CD4-positive, alpha-beta memory T cell (primary cell): ENCODE results near the gene EPM2A. TPM values are rescaled to one million over a fixed set of nuclear protein-coding genes. Genes with fewer than 3 reads are reported as not detected.

Source experiments
- CTCF ChIA-PET: fragments of 350-600 bp; sonication (Branson Sonifier 250); formaldehyde crosslinking; loops from one replicate; lab custom pipeline; 2021; ENCODE audit warnings: inconsistent platforms; ENCODE audit not compliant: partially characterized antibody; lab: Charles Lee
- POLR2A ChIA-PET: fragments of 350-600 bp; sonication (Branson Sonifier 250); formaldehyde crosslinking; loops from one replicate; lab custom pipeline; 2021; ENCODE audit not compliant: partially characterized antibody; lab: Charles Lee
- DNase-seq, 5 donors: peaks; one replicate each; pipeline versions ENCODE4 v3.0.0 to v3.0.0-alpha.2; 2020 to 2022; ENCODE audit warnings: mixed read lengths in 1 of 5
- H3K27ac ChIP-seq: one replicate; pipeline ENCODE4 v1.7.0; 2013; ENCODE audit warnings: low read depth, low read length
- H3K27me3 ChIP-seq: 2 replicates; pipeline ENCODE4 v1.7.0; 2013; ENCODE audit warnings: mild to moderate bottlenecking, low read length, moderate library complexity; ENCODE audit not compliant: insufficient read depth
- H3K36me3 ChIP-seq: 2 replicates; pipeline ENCODE4 v1.7.0; 2013; ENCODE audit warnings: mild to moderate bottlenecking, low read length, moderate library complexity; ENCODE audit not compliant: insufficient read depth
- H3K4me1 ChIP-seq: 2 replicates; pipeline ENCODE4 v1.7.0; 2013; ENCODE audit warnings: mild to moderate bottlenecking, low read length, moderate library complexity; ENCODE audit not compliant: insufficient read depth
- H3K4me3 ChIP-seq, 2 donors: one replicate each; pipeline ENCODE4 v1.7.0; 2013; ENCODE audit warnings: low read length in 2 of 2, mild to moderate bottlenecking in 1 of 2
- H3K9me3 ChIP-seq, 2 donors: one replicate each; pipeline ENCODE4 v1.7.0; 2013; ENCODE audit warnings: low read length in 2 of 2, control low read depth in 1 of 2; ENCODE audit not compliant: control insufficient read depth in 1 of 2
- H3K27ac Mint-ChIP-seq, 7 donors: one replicate each; pipeline ENCODE4 v1.8.0; 2020 to 2021; ENCODE audit warnings: mixed read lengths in 7 of 7, mild to moderate bottlenecking in 6 of 7, inconsistent platforms in 3 of 7, moderate library complexity in 3 of 7
- H3K27me3 Mint-ChIP-seq, 2 donors: one replicate each; pipeline ENCODE4 v1.8.0; 2020 to 2021; ENCODE audit warnings: mixed read lengths in 2 of 2
- H3K36me3 Mint-ChIP-seq, 2 donors: one replicate each; pipeline ENCODE4 v1.8.0; 2020 to 2021; ENCODE audit warnings: mixed read lengths in 2 of 2, inconsistent platforms in 1 of 2, mild to moderate bottlenecking in 1 of 2
- H3K4me1 Mint-ChIP-seq, 4 donors: one replicate each; pipeline ENCODE4 v1.8.0; 2020 to 2021; ENCODE audit warnings: mixed read lengths in 4 of 4, mild to moderate bottlenecking in 1 of 4
- H3K4me3 Mint-ChIP-seq, 8 donors: one replicate each; pipeline ENCODE4 v1.8.0; 2020 to 2021; ENCODE audit warnings: mixed read lengths in 8 of 8, mild to moderate bottlenecking in 7 of 8, moderate library complexity in 6 of 8, inconsistent platforms in 3 of 8
- H3K9me3 Mint-ChIP-seq, 8 donors: one replicate each; pipeline ENCODE4 v1.8.0; 2020 to 2021; ENCODE audit warnings: mixed read lengths in 8 of 8, mild to moderate bottlenecking in 5 of 8, inconsistent platforms in 3 of 8, moderate library complexity in 1 of 8
- intact Hi-C: fragments of 100-400 bp; cut with micrococcal nuclease; formaldehyde crosslinking; loops from one replicate; pipeline ENCODE4 v1.15.1; 2023
- polyA plus RNA-seq, 2 donors: library from polyadenylated mRNA; unstranded; fragments of 300-500 nt; fragmentation: Illumina TruSeq; gene quantifications; one replicate each; pipeline ENCODE4 v1.2.3, GENCODE V29; 2021
- total RNA-seq, 2 experiments: library from RNA; stranded (reverse); gene quantifications; one replicate each; pipeline ENCODE4 v1.2.3, GENCODE V29; 2021

EPM2A gene
- total and polyA plus RNA-seq, 4 experiments from 2014 or later, result 2.6 to 15.1 (median 9.3) TPM

DNA sequence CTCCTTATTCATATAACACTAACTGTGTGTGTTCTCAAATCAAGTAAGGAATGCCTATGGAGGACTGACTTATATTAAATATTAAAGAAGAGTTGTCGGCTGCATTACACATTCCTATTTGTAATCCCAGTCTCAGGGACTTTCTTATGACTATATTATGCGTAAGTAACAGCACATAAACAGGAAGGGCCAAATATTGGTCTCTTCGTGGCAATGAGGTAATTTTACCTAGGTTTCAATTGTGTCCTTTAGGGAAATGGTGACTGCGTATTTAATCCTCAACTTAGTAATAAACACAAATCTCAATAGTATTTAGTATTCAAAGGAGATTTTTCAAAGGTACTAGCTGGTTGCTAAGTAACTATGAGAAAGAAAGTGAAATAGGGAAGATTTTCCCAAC is 22.8 kb upstream of the EPM2A start:
- Mint-ChIP-seq H3K9me3 (no peaks in the 10 kb centered on the region), H3K4me3 (no peak overlapping the region), H3K27ac (no peak overlapping the region), H3K4me1 (no peaks in the 10 kb centered on the region), H3K36me3 (no peaks in the 10 kb centered on the region), H3K27me3 (peaks cover 2 to 4% of the 10 kb centered on the region in 2 donors)
- Histone ChIP-seq H3K27me3 (no peaks in the 10 kb centered on the region), H3K4me3 (no peak overlapping the region), H3K9me3 (no peaks in the 10 kb centered on the region), H3K36me3 (no peaks in the 10 kb centered on the region), H3K4me1 (no peaks in the 10 kb centered on the region), H3K27ac (no peak overlapping the region)
- POLR2A ChIA-PET, result no interaction called here
- DNase-seq, result no peak
- CTCF ChIA-PET, result no interaction called here
- intact Hi-C loops, result no loop called here

DNA sequence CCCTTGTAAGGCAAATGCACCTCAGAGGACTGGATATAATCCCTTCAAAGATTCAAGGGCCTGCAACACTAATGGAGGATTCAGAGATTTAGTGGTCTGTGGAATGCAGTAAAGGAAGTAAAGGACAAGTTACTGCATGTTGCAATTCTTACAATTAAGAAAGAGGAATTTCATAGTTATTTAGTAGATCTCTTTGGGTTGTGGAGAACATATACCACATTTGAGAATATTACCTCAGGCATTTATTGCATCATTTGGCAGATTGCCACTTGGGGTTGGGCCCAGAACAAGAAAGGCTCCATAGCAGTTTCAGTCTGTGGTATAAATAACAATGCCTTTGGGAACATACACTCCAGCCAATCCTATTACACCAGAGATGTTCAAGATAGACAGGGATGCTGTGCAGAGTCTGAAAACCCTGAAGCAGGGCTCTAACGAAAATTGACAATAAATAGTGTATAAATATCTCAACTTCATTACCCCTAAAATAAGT is 20.9 kb upstream of the EPM2A start:
- Mint-ChIP-seq H3K27ac (no peak overlapping the region), H3K36me3 (no peaks in the 10 kb centered on the region), H3K27me3 (peaks cover 2 to 4% of the 10 kb centered on the region in 2 donors), H3K4me1 (no peaks in the 10 kb centered on the region), H3K9me3 (no peaks in the 10 kb centered on the region), H3K4me3 (no peak overlapping the region)
- no peaks in the 10 kb centered on the region for H3K36me3 ChIP-seq
- no peaks in the 10 kb centered on the region for H3K27me3 ChIP-seq
- DNase-seq, result no peak
- H3K27ac ChIP-seq, result no peak overlapping the region
- intact Hi-C loops, result no loop called here
- H3K4me3 ChIP-seq, result no peak overlapping the region
- ChIA-PET CTCF (no interaction called here), POLR2A (no interaction called here)
- H3K9me3 ChIP-seq, result no peaks in the 10 kb centered on the region
- no peaks in the 10 kb centered on the region for H3K4me1 ChIP-seq

DNA sequence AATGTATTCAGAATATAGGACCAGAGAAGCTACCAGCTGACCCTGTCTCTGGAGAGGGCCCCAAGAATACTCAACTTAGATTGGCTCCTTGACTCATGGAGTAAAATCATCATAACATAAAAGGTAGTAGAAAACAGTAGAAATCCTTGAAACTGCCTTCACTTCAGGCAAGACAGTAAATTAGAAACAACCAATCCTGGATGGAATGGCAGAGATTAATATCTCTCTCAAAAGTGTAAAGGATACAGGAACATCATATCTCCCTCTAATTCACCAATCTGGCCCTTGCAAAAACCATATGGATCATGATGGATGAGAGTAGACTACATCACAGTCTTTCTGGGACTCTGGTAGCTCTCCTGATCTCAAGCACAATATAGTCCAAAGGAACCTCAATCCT is 20.4 kb upstream of the EPM2A start:
- Histone ChIP-seq H3K9me3 (no peaks in the 10 kb centered on the region), H3K27ac (no peak overlapping the region), H3K36me3 (no peaks in the 10 kb centered on the region), H3K4me1 (no peaks in the 10 kb centered on the region), H3K27me3 (no peaks in the 10 kb centered on the region), H3K4me3 (no peak overlapping the region)
- Mint-ChIP-seq H3K27ac (no peak overlapping the region), H3K36me3 (no peaks in the 10 kb centered on the region), H3K4me3 (no peak overlapping the region), H3K9me3 (no peaks in the 10 kb centered on the region), H3K27me3 (peaks cover 2 to 4% of the 10 kb centered on the region in 2 donors), H3K4me1 (no peaks in the 10 kb centered on the region)
- DNase-seq, result no peak
- ChIA-PET POLR2A (no interaction called here), CTCF (no interaction called here)
- intact Hi-C loops, result no loop called here

DNA sequence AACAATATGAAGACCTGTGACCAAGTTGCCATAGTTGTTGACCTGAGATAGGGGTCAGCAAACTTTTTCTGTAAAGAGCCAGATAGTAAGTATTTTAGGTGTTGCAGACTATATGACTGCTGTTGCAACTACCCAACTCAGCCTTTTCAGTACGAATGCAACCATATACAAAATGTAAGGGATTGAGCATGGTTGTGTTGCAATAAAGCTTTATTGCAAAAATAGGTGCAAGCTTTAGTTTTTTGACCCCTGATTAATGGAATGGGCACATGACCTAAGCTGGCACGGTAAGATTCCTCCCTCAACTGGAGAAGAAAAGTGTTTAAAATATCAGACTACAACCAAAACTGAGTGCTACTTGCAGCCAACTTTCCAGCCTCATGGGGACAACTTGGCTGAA is 17.3 kb upstream of the EPM2A start:
- CTCF ChIA-PET, result no interaction called here
- Mint-ChIP-seq H3K4me1 (peaks cover 0 to 4% (median 1%) of the 10 kb centered on the region in 4 donors), H3K9me3 (no peaks in the 10 kb centered on the region), H3K27me3 (peaks cover 2 to 4% of the 10 kb centered on the region in 2 donors), H3K27ac (no peak overlapping the region), H3K4me3 (no peak overlapping the region), H3K36me3 (no peaks in the 10 kb centered on the region)
- no peak overlapping the region for H3K27ac ChIP-seq
- H3K4me1 ChIP-seq, result no peaks in the 10 kb centered on the region
- H3K4me3 ChIP-seq, result no peak overlapping the region
- H3K36me3 ChIP-seq, result no peaks in the 10 kb centered on the region
- no peak for DNase-seq
- no peaks in the 10 kb centered on the region for H3K9me3 ChIP-seq
- H3K27me3 ChIP-seq, result no peaks in the 10 kb centered on the region
- POLR2A ChIA-PET, result no interaction called here
- intact Hi-C loops, result no loop called here

- H3K4me3 Mint-ChIP-seq, result no peak overlapping the region
- CTCF ChIA-PET, result no interaction called here
- intact Hi-C loops, result no loop called here
Measured at GRCh38 chr6:145749632-145750031, 14.3 kb upstream of the EPM2A start.

GRCh38 chr6:145745861-145746260 is 10.5 kb upstream of the EPM2A start:
- POLR2A ChIA-PET, result no interaction called here
- H3K36me3 Mint-ChIP-seq, result no peaks in the 10 kb centered on the region
- H3K4me1 Mint-ChIP-seq, result peaks cover 0 to 4% (median 1%) of the 10 kb centered on the region in 4 donors
- peaks cover 2 to 3% of the 10 kb centered on the region in 2 donors for H3K27me3 Mint-ChIP-seq
- H3K27ac ChIP-seq, result no peak overlapping the region
- no peaks in the 10 kb centered on the region for H3K36me3 ChIP-seq
- intact Hi-C loops, result no loop called here
- H3K27me3 ChIP-seq, result no peaks in the 10 kb centered on the region
- H3K4me3 Mint-ChIP-seq, result no peak overlapping the region
- CTCF ChIA-PET, result no interaction called here
- H3K4me3 ChIP-seq, result no peak overlapping the region
- no peak overlapping the region for H3K27ac Mint-ChIP-seq
- no peaks in the 10 kb centered on the region for H3K9me3 ChIP-seq
- H3K9me3 Mint-ChIP-seq, result peaks cover 0 to 1% (median 0%) of the 10 kb centered on the region in 8 donors
- no peaks in the 10 kb centered on the region for H3K4me1 ChIP-seq
- DNase-seq, result no peak

More at GRCh38 chr6:145749632-145750031, 14.3 kb upstream of the EPM2A start:
- Mint-ChIP-seq H3K36me3 (no peaks in the 10 kb centered on the region), H3K9me3 (peaks cover 0 to 1% (median 0%) of the 10 kb centered on the region in 8 donors), H3K27ac (no peak overlapping the region), H3K27me3 (peaks cover 0 to 2% of the 10 kb centered on the region in 2 donors), H3K4me1 (peaks cover 0 to 4% (median 1%) of the 10 kb centered on the region in 4 donors)
- DNase-seq, result no peak
- H3K4me1 ChIP-seq, result no peaks in the 10 kb centered on the region
- H3K4me3 ChIP-seq, result no peak overlapping the region
- POLR2A ChIA-PET, result no interaction called here
- no peak overlapping the region for H3K27ac ChIP-seq
- H3K27me3 ChIP-seq, result no peaks in the 10 kb centered on the region
- no peaks in the 10 kb centered on the region for H3K9me3 ChIP-seq
- H3K36me3 ChIP-seq, result no peaks in the 10 kb centered on the region

GRCh38 chr6:145744619-145745018 is 9.3 kb upstream of the EPM2A start:
- Mint-ChIP-seq H3K36me3 (no peaks in the 10 kb centered on the region), H3K4me1 (peaks cover 0 to 2% (median under 1%) of the 10 kb centered on the region in 4 donors), H3K9me3 (peaks cover 0 to 4% (median 0%) of the 10 kb centered on the region in 8 donors), H3K27ac (no peak overlapping the region), H3K4me3 (no peak overlapping the region), H3K27me3 (peaks cover 2 to 5% of the 10 kb centered on the region in 2 donors)
- intact Hi-C loops, result no loop called here
- no peak overlapping the region for H3K4me3 ChIP-seq
- no peaks in the 10 kb centered on the region for H3K9me3 ChIP-seq
- H3K4me1 ChIP-seq, result no peaks in the 10 kb centered on the region
- H3K36me3 ChIP-seq, result no peaks in the 10 kb centered on the region
- no peak for DNase-seq
- no peak overlapping the region for H3K27ac ChIP-seq
- POLR2A ChIA-PET, result no interaction called here
- H3K27me3 ChIP-seq, result no peaks in the 10 kb centered on the region
- CTCF ChIA-PET, result no interaction called here

- Mint-ChIP-seq H3K4me3 (no peak overlapping the region), H3K27ac (no peak overlapping the region), H3K36me3 (no peaks in the 10 kb centered on the region), H3K27me3 (peaks cover 2 to 5% of the 10 kb centered on the region in 2 donors), H3K9me3 (peaks cover 0 to 6% (median 0%) of the 10 kb centered on the region in 8 donors), H3K4me1 (no peaks in the 10 kb centered on the region)
- Histone ChIP-seq H3K27me3 (no peaks in the 10 kb centered on the region), H3K9me3 (no peaks in the 10 kb centered on the region), H3K27ac (no peak overlapping the region), H3K36me3 (no peaks in the 10 kb centered on the region), H3K4me1 (no peaks in the 10 kb centered on the region), H3K4me3 (no peak overlapping the region)
- ChIA-PET POLR2A (no interaction called here), CTCF (no interaction called here)
- DNase-seq, result no peak
- intact Hi-C loops, result no loop called here
Measured at GRCh38 chr6:145743332-145743731, 8.0 kb upstream of the EPM2A start.
